ENCODE data around the gene SLC2A10.
"Not testable (repeated sequence)": the region's sequence is repeated elsewhere in the genome, so short reads cannot be mapped to it uniquely, and the experiment has no call there.

The SLC2A10 gene

DNA sequence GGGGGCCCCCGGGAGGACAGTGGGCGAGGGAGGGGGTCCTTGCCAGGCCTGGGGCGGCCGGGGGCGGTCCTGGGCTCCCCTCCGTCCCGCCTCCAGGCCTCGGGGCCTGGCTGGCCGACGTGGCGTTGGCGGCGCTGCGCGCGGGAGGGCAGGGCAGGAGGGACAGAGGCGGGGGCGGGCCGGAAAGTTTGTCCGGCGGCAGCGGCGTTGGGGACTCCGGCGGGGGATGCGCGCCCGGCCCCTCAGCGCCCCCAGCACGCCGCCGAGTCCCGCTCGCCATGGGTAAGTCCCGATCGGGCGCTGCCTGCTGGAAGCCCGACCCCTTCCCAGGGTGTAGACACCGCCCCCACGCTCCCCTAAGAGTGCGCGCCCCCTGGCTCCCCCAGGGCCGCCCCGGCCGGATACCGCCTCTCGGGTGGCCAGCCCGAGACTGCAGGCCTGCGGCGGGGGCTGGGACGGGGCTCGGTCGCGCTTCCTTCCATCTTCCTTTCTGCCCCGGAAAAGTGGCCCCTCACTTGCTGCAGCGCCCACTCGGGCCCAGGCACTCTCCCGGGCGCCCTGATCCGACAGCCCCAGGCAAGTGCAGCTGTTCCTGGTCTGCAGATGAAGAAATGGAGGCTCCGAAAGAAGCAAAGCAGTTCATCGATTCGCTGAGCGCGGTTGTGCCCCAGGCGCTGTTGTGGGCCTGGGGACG is at the start of gene SLC2A10:
Gene SLC2A10 (plus strand): TSS at position 191 of the 694 bp plus-strand sequence. CDS start 88 bp downstream, at position 279.
- no peak for DNase-seq (ENCODE audit: low read depth, low spot score)

DNA sequence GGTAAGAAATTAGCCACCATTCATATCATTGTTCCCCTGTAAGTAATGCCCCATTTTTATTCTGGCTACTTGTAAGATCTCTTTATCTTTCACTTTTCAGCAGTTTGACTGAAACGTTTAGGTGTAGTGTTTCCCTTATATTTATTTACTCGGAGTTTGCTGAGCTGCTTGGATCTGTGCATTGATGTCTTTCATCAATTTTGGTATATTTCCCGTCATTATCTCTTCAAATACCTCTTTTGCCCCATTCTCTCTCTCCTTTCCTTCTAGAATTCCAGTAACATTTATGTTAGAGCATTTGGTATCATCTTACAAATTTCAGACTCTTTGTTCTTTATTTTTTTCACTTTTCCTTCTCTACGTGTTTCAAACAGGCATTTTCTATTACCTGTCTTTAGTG is 49.0 kb upstream of the SLC2A10 start:
- no peak for DNase-seq (ENCODE audit: low read depth, low spot score)

DNA sequence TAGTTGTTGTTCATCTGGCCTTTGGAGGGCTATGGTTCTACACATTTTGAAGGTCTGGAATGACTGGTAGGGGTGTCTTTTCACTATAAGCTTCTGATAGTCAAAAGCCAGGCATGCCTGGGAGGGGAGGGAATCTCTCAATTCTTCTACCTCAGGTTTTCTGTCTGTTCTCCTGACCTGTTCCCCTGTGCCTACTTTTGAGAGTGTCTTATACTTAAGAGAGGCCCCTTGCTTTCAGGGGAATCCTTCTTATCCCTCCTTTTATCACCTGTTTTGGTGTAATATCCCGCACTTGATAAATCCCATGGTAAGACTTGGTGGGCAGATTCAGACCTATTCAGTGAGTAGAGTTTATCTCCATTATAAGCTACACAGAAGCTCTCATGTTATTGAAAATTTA is 47.8 kb upstream of the SLC2A10 start:
- no peak for DNase-seq (ENCODE audit: low read depth, low spot score)

DNA sequence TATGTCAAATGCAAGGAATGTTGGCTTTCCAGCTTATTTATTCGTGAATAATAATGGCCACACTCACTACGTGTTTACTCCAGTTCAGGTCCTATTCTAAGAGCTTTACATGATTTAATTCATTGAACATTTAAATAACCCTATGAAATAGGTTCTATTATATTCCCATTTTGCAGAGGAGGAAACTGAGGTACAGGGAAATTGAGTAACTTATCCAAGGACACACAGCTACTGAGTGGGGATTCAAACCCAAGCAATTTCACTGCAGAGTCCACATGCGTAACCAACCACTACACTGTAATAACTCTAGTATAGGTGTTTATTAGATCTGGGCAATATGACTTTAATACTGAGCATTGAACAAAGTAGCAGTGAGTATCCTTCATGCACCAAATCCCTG is 45.9 kb upstream of the SLC2A10 start:
- DNase-seq (ENCODE audit: low read depth, low spot score) = no peak

DNA sequence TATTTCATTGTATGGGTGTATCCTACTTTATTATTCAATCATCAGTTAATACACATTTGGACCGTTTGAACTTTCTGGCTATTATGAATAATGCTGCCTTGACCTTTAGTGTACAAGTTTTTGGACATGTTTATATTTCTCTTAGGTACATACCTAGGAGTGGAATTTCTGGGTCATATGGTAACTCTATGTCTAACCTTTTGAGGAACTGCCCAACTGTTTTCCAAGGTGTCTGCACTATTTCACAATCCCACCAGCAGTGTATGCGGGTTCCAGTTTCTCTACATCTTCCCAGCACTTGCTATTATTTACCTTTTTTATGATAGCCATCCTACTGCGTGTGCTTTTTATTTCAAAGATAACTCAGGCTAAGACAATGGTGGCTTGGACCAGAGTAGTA is 43.8 kb upstream of the SLC2A10 start:
- no peak for DNase-seq (ENCODE audit: low read depth, low spot score)

DNA sequence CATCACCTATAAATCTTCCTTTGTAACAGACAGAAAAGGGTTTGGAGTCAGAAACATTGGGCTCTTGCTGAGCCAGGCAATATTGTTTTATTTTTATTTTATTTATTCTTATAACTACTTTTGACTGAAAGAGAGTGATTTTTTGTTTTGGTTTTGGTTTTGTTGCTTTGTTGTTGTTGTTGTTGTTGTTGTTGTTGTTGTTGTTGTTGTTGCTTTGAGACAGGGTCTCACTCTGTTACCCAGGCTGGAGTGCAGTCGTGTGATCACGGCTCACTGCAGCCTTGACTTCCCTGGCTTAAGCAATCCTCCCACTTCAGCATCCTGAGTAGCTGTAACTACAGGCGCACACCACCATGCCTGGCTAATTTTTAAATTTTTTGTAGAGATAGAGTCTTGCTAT is 43.1 kb upstream of the SLC2A10 start:
- DNase-seq (ENCODE audit: low read depth, low spot score) = no peak

DNA sequence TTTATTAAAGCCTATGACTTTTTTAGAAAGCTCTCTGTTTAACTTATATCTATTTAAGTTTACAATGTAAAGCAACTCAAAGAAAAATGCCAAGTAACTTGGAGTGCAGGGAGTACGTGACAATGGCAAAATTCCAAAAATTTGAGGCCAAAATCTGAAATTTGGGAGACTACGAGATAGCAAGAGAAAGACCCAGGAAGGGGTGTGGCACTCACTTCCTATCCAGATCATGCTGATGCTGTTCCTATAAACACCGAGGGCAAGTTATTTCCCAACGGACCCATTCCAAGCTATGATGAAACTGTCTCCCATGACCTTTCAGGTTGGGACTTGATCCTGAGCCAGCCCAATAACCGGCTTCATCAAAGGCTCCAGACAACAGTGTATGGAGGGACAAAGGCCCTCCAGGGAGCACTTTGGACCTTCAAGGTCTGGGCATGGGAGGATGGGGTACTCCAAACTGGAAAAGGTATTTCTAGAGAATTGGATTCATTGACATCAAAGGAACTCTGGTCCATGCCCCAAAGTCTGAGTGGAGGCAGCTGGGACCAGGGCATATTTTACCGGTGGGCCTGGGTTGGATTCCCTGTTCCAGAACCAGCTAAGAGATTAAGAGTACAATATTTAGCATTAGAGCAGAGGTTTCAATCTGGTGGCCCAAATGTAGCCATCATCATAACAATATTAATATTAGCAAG is 42.5 kb upstream of the SLC2A10 start:
- no peak for DNase-seq (ENCODE audit: low read depth, low spot score)

DNA sequence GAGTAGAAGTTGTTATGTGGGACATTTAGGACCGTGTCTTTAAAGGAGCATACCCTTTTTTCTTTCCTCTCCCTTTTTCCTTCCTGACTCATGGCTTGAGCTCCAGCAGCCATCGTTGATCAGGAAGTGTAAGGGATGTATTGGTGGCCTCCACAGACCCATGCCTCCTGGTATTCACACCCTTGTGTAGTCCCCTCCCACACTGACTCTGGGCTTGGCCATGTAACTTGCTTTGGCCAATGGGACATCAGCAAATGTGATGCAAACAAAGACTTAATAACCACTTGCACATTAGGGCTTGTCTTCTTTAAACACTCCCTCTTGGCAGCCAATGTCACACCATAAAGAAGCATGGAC is 39.2 kb upstream of the SLC2A10 start:
- DNase-seq (ENCODE audit: low read depth, low spot score) = no peak

DNA sequence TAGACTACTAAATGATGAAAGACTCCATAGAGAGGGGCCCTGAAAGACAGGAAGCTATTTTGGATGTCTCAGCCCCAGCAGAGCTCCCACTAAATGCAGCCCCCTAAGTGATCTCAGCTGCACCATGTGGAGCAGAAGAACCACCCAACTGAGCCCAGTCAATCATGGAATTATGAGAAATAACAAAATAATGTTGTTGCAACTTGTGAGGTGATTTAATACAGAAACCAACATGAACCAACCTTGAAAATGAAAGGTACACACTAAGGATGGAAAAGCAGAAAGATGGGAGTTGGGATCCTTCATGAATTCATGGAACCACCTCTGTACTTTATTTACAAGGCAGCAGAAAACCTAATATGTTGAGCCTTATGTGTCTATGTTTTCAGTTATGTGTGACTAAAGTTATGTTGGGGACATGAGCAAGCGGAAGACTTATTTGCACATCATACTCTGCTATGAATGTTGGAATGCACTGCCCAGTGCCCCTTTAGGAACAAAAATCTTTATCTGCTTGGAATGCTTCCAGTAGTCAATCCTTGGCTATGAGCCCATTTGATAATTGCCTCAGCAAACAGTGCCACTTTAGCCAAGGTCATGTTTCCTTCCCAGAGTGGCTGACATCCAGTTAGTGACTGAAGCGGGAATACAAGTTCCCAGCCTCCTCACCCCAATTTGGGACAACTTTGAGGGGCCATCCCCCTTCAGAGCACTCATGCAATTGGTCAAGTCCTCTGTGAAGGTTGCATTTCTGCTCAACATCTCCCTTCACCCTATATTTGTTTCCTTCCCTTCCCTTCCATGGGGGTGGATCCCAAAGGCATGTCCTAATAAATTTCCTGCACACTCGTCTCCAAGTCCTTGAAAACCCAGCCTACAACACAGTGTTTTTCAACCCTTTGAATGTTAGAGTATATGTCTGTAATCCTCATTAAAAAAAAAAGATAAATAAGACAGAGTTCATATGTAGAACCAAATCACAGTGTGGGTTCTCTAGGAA is 38.6 kb upstream of the SLC2A10 start:
- DNase-seq (ENCODE audit: low read depth, low spot score) = no peak

DNA sequence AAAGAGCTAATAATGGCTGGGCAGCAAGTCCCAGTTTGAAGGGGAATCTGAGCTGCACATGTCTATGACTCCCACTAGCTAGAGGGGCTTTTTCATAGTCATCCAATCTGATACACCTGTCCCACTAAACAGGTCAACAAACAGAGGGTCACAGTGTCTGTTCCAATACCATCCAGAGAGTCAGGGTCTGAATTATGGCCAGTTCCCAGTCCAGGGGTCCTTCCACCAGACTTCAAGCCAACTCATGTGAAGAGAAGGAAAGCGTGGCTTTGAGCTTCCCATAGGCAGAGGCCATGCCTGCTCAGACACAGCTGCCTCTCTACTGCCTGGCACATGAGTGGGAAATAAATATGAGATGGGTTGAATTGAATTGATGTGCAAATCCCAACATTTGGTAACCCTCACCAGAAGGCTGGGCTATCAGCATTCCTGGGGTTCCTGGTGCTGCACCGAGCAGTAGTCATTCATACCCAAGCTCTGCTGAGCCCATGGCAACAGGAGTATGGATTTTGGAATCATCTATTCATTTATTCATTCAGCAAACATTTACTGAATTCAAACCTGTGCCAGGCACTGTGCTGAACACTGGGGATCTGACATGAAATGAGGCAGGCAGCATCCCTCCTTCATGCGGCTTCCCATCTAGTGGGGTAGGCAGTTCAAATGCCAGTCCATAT is 37.4 kb upstream of the SLC2A10 start:
- DNase-seq (ENCODE audit: low read depth, low spot score) = no peak

DNA sequence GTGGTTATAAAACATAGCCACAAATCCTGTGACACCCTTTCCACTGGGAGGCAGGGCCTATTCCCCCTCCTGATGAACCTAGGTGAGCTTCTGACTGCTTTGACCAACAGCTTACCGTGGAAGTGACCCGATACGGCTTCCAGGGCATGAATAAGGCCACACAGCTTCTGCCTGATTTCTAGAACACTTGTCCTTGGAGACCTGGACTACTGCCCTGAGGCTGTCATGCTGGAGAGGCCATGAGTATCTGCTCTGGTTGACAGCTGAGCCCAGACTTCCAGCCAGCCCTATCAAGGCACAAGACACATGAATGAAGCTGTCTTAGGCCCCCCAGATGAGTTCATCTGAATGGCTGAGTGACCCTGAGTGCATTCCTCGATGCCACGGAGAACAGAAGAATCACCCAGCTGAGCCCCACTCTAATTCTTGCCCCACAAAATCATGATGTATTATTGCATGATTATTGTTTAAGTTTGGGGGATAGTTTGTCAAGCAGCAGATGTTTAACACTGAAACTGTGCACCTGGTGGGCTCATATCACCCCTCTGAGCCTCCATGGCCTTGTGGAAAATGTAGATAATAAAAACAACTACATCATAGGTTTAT is 36.8 kb upstream of the SLC2A10 start:
- DNase-seq (ENCODE audit: low read depth, low spot score) = no peak

DNA sequence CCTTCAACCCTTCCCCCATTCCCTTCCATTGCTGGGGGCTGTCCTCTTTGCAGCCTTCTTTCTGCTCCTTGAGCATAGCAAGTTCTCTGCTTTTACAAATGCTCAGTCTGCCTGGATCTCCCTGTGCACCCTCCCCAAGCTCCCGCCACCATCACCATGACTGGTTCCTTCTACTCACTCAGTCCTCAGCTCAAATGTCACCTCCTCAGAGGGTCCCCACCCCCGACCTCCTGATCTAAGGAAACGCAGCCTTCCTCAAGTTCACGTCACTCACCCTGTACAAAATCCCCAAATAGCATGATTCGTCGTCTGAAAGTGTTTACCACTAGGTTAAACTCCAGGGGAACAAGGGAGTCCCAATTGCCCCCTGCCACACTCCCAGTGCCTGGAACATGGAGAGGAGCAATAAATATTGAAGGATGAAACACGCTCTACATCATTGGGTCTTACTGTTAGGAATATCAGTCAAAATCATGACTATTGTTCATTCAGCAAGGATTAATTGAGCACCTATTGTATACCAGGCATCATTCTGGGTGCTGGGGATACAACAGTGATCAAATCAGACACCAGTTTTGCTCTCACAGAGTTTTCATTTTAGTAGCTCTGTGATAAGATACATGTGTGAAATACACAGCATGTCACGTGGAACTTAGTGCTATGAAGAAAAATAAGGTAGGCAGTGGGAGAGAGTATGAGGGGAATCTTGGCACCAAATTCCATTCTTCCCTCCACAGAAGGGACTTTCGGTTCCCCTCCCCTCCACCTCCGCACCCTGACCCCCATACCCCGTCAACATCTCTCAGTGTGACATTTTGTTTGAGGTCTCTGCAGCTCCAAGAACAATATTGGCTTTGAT is 35.8 kb upstream of the SLC2A10 start:
- no peak for DNase-seq (ENCODE audit: low read depth, low spot score)

DNA sequence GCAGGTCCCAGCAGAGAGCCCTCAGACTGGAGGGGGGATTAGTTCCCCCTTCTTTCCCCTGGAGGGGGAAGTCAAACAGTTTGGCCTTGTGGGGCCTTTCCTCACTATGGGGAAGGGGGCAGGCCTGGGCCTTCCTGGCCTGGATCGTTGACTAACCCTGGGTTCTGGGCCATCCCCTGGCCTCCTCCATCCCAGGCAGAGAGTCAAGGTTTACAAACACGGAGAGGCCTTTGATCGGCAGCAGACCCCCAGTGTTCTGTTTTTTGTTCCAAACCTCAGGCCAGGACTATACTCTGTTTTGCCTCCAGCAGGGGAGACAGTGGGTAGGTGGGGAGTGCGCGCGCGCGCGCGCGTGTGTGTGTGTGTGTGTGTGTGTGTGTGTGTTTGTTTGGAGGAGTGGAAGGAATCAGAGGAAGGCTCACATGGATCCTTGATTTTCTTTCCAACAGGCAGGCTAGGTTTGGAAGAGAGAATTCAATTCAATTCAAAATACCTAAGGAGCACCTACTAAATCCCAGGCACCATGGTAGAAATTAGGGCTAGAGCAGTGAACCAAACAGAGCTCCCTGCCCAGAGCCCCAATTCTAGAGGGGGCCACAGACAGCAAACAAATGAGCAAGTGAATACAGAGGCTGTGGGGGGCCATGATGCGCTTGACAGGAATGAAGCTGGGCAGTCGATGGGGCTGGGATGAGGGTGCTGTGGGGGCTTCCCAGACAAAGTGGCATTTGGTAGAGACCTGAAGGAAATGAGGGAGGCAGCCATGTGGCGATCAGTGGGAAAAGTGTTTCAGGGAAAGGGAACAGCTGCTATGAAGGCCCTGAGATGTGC is 35.0 kb upstream of the SLC2A10 start:
- no peak for DNase-seq (ENCODE audit: low read depth, low spot score)

DNA sequence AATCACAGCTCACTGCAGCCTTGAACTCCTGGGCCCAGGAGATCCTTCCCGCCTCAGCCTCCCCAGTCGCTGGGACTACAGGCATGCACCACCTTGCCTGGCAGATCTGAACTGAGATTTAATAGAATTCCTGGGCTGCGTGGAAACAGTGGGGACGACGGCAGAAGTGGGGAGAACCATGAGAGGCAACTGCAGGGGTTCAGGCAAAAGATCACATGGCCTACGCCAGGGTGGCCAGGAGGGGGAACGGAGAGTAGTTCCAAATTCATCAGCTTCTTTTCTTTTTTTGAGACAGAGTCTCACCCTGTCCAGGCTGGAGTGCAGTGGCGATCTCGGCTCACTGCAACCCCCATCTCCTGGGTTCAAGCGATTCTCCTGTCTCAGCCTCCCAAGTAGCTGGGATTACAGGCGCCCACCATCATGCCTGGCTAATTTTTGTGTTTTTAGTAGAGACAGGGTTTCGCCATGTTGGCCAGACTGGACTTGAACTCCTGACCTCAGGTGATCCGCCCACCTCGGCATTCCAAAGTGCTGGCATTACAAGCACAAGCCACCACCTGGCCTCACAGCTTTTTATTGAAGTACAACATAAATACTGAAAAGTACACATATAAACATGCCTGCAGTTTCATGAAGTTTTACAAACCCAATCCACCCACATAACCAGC is 32.7 kb upstream of the SLC2A10 start:
- DNase-seq (ENCODE audit: low read depth, low spot score) = not testable (repeated sequence)

DNA sequence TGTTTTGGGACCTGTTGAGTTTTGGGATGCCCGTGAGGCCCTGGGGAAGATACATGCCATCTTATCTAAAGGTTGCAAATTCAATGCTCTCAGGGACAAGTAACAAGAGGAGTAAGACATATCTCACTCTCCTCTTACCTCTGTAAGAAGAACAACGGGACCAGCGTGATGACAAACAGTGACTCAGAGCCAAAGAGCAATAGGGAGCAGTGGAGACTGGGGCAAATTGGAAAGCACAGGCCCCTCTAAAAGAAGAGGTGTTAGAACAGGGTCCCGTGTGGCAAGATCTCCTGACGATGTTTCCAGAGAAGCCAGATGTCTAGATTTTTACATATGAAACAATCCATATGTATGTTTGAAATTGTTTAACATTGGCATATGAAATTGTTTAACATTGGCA is 31.8 kb upstream of the SLC2A10 start:
- no peak for DNase-seq (ENCODE audit: low read depth, low spot score)

DNA sequence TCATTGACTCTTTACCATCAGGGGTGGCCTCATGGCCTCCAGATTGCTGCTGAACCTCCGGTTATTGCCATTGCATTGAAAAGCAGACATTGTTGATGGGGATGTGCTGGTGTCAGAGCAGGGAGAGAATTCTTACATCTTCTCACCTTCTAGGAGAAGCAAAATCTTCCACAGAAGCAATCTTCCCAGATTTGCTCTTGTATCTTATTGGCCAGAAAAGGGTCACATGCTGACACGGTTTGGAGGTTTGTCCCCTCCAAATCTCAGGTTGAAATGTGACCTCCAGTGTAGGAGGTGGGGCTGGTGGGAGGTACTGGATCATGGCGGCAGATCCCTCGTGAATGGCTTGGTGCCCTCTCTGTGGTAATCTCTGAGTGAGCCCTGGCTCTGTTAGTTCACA is 30.9 kb upstream of the SLC2A10 start:
- DNase-seq (ENCODE audit: low read depth, low spot score) = no peak

DNA sequence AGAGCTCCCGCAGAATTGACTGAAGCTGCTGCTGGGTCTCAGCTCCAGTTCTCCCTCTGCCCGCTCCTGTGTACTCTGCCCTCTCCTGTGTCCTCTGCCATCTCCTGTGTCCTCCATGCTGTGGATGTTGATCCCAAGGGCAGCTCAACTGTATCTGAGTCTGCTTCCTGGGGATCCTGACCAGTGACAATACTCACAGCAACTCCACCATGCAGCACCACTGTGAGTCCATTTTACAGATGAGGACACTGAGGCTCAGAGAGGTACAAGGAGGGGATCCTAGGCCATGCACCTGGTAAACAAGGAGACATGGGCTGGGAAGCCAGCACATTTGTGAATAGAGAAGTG is 28.8 kb upstream of the SLC2A10 start:
- no peak for DNase-seq (ENCODE audit: low read depth, low spot score)

DNA sequence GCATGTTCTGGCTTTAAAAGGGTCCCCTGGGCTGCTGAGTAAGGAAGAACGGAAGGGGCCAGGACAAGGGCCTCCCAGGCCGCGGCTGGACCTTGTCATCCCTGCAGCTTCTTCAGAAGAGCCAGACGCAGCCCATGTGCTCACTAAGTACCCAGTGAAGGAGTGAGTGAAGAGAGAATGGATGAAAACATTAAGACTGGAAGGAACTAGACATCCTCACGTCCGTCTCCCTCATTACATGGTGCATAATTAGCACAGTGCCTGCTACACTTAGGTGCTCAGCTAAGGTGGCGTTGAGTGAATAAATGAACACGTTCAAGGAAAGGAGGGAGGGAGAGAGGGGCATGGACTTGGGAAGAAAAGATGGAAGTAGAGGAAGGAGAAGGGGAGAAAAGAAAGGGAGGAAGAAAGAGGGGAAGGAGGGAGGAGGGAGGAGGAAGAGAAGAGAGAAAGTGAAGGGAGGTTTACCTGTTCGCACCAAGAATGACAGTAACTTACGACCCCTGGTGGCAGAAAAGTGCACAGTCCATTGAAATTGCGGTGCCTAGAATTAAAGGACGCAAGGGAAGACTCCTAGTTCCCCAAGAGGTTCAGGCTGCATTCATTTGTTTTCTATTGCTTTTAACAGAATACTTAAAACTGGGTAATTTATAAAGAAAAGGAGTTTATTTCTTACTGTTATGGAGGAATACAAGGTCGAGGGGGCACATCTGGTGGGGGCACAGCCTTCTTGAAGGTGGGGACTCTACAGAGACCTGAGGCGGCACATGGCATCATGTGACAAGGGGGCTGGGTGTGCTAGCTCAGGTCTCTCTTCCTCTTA is 28.2 kb upstream of the SLC2A10 start:
- no peak for DNase-seq (ENCODE audit: low read depth, low spot score)
